HG03045 (cell line): Measurements from ENCODE around the gene DLG2.

ENCODE experiments used
- ATAC-seq: cut with Tn5 transposase; IDR thresholded peaks from one replicate; pipeline ENCODE4 v1.9.1; 2021; ENCODE audit warnings: mild to moderate bottlenecking, moderate library complexity; ENCODE audit not compliant: unreplicated experiment

DLG2 gene

DNA sequence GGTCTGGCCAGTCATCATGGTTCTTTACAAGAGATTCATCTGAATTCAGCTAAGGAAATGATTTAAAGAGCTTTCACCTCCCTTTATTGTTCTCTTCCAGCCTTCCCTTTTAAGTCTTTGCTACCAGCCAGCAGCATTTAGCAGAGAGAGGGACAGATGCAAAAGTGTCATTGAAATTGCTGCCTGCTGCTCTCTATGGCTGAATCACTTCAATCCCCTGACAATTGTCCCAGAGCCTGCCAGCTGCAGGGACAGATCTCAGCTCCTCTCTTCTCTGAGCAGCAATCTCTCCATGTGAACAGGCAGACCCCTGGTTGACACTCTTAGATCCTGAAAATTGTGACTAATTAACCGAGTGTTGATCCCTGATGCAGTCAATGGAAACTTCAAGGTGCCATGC is 1524.0 kb downstream of the DLG2 start:
- no peak for ATAC-seq

DNA sequence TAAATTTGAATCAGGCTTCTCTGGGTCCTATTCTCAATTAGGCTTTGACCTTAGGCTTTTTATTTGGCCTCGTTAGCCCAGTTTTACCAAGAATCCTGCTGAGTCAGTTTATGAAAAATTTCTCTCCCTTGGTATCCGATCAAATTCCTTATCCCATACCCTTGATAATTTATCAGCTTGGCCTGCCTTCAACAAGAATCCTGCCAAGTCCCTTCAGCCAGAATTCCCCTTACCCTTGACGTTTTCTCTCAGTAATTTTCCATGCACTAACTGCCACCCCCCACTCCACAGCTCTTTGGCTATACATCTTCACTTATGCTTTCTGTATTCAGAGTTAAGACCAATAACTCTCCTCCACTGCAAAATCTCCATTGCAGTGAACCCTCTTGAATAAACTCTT is 1530.0 kb downstream of the DLG2 start:
- ATAC-seq = no peak

DNA sequence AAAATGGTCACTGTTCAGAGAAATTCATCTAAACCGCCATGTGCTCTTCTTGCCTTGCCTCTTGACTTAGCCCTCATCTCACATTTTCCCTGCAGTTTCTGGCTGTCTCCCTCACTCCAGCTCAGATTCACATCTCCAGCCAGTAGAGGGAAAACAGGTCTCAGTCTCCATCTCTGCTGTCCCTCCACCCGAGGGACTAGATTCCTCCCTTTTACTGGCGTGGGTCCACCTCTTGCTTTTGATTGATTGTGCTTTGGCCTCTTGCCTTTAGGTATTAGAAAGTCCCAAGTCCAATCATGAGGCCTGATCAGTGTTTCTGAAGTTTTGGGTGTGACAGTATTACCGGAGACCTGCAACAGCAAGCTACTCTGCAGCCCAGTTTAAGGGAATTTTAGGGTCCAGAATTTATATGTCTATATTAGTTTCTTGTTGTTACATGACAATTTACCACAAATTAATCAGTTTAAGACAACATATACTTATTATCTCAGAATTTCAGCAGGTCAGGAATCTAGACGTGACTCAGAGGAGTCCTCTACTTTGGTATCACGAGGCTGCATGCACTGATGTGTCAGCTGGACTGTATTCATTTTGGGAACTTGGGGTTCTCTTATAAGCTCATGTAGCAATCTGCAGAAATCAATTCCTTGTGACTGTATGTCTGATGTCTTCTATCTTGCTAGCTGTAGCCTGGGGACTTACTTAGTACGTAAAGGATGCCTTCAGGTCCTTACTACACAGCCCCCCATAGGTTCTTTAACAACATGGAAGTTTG is 1535.7 kb downstream of the DLG2 start:
- no peak for ATAC-seq

DNA sequence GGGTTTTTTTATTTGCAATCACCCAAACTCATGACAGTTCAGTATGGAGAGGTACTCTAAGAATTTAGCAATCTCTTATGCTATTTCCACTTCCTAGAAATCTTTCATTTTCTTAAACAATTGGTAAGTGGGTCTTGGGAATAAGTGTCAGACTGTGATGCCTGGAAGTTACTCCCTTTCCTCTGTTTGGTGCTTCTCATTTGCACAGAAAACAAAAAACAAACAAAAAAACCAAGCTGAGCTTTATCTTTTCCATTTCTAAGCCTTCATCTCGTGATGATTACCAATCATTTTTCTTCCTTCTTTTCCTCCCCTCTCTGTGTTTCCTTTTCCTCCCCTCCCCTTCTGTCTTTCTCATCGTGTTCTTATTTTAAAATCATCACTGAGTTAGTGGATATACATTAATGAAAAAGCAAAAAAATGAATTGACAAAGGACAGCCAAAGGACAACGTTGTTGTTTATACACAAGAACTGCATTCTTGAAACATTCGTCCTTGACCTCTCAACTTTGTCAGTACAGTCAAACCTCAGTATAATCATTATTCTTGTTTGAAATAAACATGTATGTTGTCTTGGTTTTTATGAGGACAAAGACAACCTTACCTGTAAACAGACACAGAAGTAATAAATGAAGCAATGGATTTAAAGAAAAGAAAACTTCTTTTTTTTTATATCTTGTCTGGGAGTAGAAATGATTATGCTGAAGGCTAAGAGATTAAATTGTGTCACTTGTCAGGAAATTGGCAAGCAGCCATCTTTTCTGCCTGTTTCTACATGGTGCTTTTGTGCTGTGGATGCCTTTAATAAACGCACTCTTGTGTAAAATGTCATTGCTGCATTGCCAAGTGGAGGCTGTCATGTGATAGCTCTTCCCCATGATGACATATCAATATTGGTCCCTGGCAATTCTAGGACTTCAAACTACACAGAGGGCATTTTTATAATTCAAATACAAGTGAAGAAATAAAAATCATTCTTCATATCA is 1537.8 kb downstream of the DLG2 start:
- no peak for ATAC-seq

DNA sequence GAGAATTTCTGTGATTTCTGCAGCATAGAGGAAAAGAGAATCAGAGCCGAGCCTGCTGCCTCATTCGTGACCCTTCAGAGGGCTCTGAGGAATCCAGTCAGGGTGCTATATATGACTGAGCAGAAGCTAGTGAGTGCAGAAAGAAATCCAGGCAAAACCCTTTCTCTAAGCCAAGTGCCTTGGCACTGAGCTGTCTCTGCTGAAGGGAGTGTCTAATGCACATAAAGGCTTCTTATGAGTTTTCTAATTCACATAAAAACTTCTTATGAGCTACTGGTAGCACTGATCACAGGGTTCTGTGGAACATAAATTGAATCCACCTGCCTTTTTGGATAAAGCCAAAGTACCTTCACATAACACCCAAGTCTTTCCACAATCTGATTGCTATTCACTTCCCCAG is 1555.3 kb downstream of the DLG2 start:
- no peak for ATAC-seq

DNA sequence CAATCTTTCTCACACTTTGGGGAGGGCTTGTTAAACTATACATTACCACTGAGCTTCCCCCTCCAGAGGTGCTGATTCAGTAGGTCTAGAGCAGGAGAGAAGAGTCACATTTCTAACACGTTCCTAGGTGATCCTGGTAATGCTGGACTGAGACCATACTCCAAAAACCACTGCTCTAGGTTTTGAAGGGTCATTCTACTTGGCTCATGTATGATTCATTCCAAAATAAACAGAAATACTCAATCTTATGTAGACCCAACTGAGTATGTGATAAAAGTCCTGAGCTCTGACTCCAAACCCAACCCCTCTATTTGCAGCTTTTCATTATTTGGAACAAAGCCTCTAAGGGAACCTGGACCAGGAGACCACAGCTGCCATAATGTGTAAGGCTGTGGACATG is 1558.1 kb downstream of the DLG2 start:
- ATAC-seq = no peak

DNA sequence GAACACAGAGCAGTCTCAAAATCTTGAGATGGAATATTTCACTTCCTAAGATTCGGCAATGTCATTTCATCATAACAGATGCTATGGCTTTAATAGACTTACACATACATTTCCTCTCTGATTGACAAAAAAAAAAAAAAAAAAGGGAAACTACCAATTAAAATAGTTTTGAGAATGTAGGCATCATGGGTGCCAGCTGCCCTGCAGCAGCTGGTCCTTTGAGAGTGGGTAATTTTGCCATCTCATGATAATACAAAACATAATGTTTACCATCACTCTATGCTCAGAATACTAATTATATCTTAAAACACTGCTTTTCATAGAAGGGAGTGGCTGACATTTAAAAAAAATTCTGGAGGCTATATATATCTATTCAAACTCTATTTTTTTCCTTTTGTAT is 1565.4 kb downstream of the DLG2 start:
- no peak for ATAC-seq

DNA sequence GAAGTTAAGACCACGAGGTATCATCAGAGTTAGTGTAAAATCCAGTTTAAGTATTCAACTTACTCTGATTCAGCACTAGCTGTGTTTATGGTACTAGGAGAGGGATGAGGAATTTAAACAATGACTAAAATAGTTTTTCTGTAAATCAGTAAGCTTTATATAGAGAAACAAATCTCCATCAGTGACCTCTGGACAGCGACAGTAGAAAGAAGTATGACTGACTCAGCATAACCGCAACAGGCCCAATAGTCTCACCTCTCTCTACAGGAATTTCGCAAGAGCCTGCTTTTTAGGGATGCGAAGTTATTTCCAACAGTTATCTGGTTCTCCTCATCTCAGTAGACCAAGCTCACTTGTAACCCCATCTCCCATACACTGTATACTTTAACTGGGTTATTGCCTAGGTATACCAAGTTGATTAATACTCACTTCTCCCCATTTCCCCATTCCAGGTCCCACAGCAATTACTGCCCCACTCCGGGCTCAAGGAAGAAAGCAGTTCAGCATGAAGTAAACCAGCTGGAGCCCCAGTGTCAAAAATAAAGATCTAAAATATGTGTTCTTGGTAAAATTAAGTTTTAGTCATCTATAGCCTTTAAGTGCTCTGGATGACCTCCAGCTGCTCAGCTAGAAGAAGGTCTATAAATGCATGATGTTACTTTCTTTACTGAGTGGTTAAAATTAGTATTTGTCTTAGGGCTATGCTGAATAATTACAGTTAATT is 1570.3 kb downstream of the DLG2 start:
- ATAC-seq = no peak

DNA sequence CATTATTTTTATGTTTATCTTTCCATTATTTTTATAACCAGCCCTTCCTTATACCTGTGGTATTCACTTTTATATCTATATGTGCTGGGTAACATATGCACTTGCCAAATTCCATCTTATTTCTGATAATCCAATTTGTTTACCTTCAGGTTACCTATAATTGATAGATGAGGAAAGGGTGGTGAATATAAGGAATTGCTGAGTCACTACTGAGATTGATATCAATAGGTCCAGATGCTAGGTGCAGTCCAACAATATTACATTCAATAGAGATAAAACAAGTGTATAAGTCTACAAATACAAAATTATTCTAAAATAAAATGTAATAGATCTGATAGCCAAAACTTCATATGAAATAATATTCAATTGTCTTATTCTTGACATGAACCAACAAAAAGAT is 1582.0 kb downstream of the DLG2 start:
- no peak for ATAC-seq

DNA sequence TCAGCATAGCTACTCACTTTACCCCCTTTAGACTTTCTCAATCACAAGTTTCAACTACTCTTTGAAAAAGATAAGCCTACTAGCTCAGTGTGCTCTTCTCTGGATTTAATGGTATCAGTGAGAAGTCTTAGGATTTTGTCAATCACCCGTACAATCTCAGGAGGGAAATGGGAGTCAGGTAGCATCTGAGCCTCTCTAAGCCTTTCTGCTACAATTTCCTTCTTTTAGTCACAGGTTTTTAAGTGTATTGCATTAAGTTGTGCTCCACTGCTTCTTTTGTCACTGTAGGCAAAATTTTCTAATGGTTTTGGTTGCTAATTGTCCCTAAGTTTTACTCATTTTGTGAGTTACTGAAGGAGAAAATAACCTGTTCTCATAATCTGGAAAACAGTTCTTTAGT is 1582.4 kb downstream of the DLG2 start:
- no peak for ATAC-seq

DNA sequence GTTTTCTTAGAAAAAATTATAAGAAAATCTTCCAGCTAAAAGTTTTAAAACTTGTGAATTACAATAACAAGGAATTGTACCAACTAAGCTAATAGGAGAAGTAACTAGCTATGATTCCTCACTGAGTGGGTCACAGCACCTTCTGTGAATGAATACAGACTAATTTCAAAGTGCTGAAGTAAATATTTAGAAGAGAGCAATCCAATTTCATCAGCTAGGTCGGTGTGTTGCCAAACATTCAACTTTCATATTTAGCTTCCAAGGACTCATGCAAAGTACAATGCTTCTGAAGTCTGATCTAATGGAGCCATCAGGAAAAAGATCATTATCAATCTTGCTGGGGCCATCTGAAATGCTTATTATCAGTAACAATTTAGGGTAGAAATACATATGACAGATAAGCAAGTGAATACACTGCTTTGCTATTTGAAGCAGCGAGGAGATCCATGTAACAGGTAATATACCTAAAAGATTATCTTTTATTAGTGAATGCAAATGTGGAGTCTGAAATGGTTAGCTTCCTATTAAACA is 1590.4 kb downstream of the DLG2 start:
- no peak for ATAC-seq

DNA sequence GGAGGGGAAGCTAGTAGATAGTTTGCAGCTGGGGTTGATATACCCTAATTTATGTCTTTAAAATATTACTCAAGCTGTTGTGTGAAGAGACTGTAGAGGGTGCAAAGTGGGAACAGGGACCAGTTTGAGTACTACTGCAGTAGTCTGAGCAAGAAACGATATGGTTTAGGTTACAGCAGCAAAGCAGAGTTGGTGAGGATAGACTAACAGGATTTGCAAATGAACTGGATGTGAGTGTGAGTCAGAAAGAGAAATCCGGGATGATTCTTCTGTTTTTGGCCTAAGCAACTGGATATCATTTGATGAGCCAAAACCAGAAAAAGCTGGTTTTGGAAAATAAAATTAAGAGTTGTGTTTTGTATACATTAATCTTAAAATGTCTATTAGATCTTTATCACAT is 1591.5 kb downstream of the DLG2 start:
- no peak for ATAC-seq

DNA sequence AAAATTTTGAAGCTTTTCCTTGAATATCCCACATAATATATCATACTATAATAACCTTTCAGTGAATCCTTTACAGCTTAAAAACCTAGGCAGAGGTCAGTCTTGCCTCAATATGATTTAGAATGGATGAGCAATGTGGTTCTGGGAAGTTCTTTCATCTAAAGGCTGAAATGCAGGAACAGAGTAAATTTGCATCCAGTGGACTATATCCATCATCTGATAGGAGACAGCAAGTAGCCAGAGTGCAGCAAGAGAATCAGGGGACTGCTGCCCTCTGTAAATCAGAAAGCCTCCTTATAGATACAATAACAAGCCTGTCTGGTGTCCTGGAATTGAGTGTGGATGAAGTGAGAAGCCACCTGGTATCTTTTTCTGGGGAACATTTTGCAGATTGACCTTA is 1592.7 kb downstream of the DLG2 start:
- no peak for ATAC-seq

DNA sequence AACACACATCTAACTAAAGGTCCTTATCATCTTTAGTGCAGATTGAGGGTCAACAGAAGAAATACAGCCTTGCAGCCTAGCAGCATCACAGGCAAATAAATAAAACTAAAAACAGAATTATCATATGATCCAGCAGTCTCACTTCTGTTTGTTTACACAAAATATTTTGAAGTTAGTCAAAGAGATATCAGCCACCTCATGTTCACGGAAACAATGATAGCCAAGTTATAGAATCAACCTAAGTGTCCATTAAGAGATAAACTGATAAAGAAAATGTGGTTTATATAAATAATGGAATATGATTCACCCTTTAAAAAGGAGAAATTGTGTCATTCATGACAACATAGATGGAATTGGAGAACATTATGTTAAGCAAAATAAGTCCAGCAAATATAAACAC is 1602.9 kb downstream of the DLG2 start:
- ATAC-seq = no peak

DNA sequence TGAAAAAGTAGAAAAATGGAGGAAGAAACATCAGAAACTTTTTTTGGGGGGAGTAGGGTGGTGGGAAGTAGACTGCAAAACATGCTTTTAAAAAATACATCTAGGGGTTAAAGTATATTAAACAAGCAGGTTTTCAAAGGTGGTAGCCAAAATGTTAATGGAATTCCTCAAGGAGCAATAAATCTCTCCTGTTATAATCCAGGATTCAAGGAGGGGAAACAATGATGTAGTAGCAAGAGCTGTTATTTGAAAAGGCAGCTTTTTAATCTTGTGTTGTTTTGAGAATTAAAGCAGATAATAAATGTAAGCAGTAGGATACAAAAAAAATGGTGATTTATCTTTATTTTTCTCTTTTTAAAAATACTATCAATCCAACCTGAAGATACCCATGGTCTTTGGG is 1604.4 kb downstream of the DLG2 start:
- ATAC-seq = no peak

DNA sequence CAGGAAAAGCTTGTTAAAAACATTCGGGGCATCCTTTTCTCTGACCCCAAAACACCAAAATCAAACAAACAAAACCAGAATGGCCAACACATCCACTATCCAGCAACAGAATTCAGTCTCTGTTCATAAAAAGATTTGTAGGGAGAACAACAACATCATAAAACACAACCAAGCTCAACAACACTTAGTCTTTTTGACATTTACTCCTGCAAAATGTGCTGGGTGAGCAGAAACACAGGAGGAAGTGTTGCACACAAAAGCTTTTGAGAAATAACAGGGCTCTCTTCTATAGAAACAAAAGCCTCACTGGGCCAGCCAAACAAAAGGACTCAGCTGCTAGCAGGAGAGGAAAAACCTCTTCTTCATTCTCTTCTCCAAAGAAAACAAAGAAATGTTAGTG is 1604.9 kb downstream of the DLG2 start:
- ATAC-seq = no peak

DNA sequence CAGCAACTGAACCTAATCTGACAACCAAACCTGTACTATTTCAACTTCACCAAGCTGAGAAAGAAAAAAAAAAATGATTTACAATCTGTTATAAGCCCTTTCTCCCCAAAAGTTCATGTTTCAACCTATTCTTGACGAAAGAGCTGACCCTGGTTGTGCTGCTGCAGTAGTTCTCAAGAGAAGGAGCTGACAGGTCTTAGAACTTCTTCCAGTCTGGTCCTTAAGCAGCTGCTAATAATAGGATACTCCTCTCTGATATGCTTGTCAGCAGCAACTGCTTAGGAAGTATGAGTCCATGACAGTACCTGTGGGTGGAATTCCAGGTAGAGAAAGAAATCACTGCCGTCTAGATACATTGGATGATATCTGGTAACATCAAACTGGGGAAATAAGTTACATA is 1605.9 kb downstream of the DLG2 start:
- no peak for ATAC-seq

DNA sequence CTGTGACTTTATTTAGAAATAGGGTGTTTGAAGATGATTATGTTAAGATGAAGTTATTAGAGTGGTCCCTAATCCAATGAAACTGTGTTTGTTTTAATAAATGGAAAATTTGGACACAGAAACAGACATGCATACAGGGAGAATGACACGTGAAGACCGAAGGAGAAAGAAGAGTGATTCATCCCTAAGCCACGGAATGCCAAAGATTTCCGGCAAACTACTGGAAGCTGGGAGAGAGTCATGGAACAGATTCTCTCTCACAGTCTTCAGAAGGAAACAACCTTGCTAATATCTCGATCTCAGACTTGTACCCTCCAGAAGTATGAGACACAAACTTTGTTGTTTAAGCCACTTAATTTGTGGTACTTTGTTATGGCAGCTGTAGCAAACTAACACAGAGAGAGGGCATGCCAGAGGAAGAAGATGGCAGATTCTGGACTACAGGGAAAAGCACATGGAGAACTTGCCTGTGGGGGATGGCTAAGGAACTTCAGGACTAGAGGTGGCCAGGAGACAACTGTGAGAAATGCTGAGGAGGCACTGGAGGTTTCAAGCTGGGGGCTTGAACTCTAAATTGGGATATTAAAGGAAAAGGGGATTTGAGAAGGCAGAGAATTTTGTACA is 1607.5 kb downstream of the DLG2 start:
- no peak for ATAC-seq

DNA sequence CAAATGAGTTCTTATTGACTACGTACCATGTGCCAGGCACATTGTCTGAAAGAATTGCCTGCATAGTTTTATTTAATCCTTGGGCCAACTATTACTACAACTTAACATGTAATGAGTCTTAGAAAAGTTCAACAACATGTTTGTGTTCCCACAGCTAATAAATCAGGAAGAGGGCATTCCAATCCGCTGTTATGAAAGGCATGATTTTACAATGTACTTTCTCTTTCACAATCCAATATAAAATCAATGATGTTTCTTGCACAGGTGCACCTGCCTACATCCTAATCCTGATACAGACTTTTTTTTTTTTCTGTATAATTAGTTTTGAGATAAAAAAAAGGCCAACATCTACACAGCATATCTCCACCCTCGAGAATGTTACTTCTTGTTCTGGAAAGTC is 1612.6 kb downstream of the DLG2 start:
- ATAC-seq = no peak

DNA sequence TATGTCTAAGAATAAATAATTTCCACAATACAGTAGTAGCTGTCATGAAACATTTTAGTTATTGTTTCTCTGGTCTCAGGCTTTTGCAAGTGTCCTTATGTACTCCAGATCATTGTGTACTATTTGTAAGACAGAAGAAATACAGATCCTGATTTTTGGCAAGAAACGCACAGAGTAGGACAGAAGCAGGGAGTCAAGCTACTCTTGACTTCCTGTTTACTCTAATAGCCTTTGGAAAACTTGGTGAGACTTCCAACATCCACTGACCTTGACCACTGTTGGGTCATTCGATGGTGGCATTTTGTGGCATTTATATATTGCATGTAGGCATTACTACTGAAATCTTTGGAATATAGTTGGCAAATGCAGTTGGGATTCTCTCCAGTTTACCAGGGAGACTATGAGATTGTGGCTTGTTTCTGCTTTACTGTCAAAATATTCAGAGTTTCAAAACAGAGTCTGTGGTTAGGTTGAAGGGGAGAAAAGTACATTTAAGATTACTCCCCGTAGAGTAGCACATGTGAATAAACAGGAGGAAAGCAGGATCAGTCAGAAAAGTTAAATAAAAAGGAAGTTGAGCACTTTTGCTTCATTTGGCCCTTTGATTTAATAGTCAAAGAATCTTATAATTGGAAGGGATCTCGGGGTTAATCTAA is 1614.8 kb downstream of the DLG2 start:
- no peak for ATAC-seq
